ENCODE data around the gene MYH7. TPM values are rescaled to one million over a fixed set of nuclear protein-coding genes. Genes with fewer than 3 reads are reported as not detected.
A peak's percentile ranks its signal among the peaks of the same experiment; 100 is the strongest.

MYH7 gene
- total RNA-seq, 1 donor from 2014 or later, result 14,853 TPM

DNA sequence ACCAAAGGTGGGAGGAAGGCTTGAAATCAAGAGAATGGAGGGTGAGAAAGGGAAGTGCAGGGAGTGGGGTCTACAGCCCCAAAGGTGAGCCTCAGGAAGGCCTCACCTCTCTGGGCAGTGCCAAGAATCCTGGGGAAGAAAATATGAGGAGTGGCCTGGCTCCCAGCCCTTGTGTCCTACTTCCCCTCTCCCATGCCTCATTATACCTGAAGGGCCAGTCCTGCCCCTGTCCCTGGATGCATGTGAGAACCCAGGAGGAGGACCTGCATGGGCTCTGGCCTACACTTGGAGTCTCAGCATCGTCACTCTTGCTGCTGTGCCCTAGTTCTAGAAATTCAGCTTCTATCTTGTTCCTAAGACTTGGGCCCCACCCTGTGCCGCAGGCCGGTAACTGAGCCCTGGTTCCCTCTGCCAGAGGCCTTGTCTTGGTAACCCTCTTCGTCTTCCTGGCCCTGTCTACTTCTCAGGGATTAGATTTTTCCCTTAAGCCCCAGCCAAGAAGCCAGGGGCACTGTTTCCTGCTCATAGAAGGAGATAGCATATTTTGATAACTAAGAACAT lies 10.9 kb upstream of the MYH7 start:
- peaks cover 4% of the 10 kb centered on the region for H3K27me3 ChIP-seq (ENCODE audit: low read depth)
- H3K4me3 ChIP-seq, result peak overlapping the region; percentile 32
- H3K27ac ChIP-seq (replicated peaks), result no peak overlapping the region
- TF ChIP-seq, protein P1, sequence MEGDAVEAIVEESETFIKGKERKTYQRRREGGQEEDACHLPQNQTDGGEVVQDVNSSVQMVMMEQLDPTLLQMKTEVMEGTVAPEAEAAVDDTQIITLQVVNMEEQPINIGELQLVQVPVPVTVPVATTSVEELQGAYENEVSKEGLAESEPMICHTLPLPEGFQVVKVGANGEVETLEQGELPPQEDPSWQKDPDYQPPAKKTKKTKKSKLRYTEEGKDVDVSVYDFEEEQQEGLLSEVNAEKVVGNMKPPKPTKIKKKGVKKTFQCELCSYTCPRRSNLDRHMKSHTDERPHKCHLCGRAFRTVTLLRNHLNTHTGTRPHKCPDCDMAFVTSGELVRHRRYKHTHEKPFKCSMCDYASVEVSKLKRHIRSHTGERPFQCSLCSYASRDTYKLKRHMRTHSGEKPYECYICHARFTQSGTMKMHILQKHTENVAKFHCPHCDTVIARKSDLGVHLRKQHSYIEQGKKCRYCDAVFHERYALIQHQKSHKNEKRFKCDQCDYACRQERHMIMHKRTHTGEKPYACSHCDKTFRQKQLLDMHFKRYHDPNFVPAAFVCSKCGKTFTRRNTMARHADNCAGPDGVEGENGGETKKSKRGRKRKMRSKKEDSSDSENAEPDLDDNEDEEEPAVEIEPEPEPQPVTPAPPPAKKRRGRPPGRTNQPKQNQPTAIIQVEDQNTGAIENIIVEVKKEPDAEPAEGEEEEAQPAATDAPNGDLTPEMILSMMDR (IDR thresholded peaks at IDR 0.05; ENCODE audit: borderline replicate concordance), result peak; percentile 55
- H3K36me3 ChIP-seq, result no peaks in the 10 kb centered on the region
- no peak for DNase-seq
- intact Hi-C loops (cut with micrococcal nuclease), result no loop called here
- H3K4me1 ChIP-seq, result peaks cover 43% of the 10 kb centered on the region
- no peaks in the 10 kb centered on the region for H3K9me3 ChIP-seq (replicated peaks)

DNA sequence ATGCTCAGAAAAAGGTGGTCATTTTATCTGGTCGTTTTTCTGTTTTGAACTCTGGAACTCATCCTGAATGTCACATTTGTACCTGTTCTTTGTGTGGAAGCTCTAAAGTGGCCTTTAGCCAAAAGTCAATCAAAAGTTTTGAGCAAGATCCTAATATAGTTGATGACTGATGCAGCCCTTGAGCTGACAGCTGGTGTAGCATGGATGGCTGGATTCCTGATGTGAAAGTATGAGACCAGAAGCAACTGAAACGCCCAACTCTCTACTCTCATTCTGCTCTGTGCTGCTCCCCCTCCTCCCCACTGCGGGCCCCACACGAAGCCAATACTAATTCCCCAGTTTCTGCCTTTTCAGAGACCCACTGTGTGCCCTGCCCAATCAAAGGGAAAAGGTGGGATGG lies 10.3 kb upstream of the MYH7 start:
- H3K4me3 ChIP-seq, result peak overlapping the region; percentile 32
- intact Hi-C loops (cut with micrococcal nuclease), result no loop called here
- H3K9me3 ChIP-seq (replicated peaks), result no peaks in the 10 kb centered on the region
- no peak for DNase-seq
- peaks cover 49% of the 10 kb centered on the region for H3K4me1 ChIP-seq
- TF ChIP-seq, protein P1 (IDR thresholded peaks at IDR 0.05; ENCODE audit: borderline replicate concordance), result no peak
- peaks cover 4% of the 10 kb centered on the region for H3K27me3 ChIP-seq (ENCODE audit: low read depth)
- H3K36me3 ChIP-seq, result no peaks in the 10 kb centered on the region
- no peak overlapping the region for H3K27ac ChIP-seq (replicated peaks)

DNA sequence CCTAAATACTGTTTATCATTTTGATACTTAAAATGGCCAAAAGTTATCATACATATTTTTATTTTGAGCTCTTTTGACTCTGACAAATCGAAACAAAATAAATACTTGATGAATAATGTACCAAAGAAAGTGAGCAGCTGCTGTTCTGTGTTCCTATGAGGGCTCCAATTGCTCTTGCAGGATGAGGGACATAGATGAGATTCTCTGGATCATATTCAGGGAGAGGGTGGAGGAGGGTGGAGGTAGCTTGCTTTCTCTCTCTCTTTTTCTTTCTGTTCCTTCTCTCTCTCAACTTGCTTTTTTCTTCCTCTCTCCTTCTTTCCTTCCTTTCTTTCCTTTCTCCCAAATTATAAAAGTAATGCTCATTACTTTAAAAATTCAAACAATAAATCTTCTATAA lies 8.9 kb upstream of the MYH7 start:
- Histone ChIP-seq H3K36me3 (no peaks in the 10 kb centered on the region), H3K27me3 (ENCODE audit: low read depth) (peaks cover 2% of the 10 kb centered on the region), H3K4me3 (peak overlapping the region; percentile 58), H3K4me1 (peaks cover 52% of the 10 kb centered on the region), H3K27ac (replicated peaks) (no peak overlapping the region), H3K9me3 (replicated peaks) (no peaks in the 10 kb centered on the region)
- TF ChIP-seq, protein P1 (IDR thresholded peaks at IDR 0.05; ENCODE audit: borderline replicate concordance), result no peak
- intact Hi-C loops (cut with micrococcal nuclease), result no loop called here
- DNase-seq, result no peak

DNA sequence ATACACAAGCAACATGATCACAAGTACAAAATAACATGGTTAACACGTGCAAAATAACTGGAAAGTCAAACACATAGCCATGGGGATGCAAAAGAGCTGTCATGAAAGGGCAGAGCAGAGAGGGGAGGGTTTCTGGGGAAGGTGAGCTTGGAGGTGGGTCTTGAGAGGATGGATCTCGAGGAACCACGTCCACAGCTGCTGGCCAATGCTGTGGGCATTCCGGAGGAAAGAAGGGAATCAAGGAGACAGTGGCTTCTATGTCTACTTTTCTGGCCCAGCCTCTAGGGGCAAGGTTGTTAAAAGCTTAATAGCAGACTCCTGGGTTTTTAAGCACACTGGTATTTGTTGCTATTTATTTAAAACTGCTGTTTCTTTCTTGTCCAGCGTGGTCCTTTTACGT lies 8.4 kb upstream of the MYH7 start:
- TF ChIP-seq, protein P1 (IDR thresholded peaks at IDR 0.05; ENCODE audit: borderline replicate concordance), result no peak
- DNase-seq, result no peak
- intact Hi-C loops (cut with micrococcal nuclease), result no loop called here
- Histone ChIP-seq H3K36me3 (no peaks in the 10 kb centered on the region), H3K27me3 (ENCODE audit: low read depth) (no peaks in the 10 kb centered on the region), H3K9me3 (replicated peaks) (no peaks in the 10 kb centered on the region), H3K4me1 (peaks cover 53% of the 10 kb centered on the region), H3K27ac (replicated peaks) (no peak overlapping the region), H3K4me3 (peak overlapping the region; percentile 58)

DNA sequence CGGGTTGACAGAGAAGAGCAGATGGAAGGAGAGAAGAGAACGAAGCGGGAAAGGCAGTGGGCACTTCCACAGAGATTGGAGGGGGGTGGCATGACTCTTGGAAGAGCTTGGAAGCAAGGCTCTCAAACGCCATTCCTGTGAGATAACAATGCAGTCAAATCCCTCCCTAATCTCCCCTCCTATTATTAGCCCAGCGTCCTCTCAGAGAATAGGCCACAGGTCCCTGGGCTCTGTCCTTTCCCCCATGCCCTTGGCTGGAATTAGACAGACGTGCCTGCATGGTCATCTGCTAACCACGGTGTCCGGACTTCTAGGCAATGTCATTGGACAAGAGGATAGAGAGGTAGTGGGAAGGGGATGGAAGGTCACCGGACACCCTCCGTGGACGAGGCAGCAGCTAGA lies 8.0 kb upstream of the MYH7 start:
- H3K27ac ChIP-seq (replicated peaks), result no peak overlapping the region
- TF ChIP-seq, protein P1 (IDR thresholded peaks at IDR 0.05; ENCODE audit: borderline replicate concordance), result no peak
- peak overlapping the region; percentile 58 for H3K4me3 ChIP-seq
- intact Hi-C loops (cut with micrococcal nuclease), result no loop called here
- no peaks in the 10 kb centered on the region for H3K27me3 ChIP-seq (ENCODE audit: low read depth)
- H3K9me3 ChIP-seq (replicated peaks), result no peaks in the 10 kb centered on the region
- DNase-seq, result peak; percentile 51
- peaks cover 53% of the 10 kb centered on the region for H3K4me1 ChIP-seq
- no peaks in the 10 kb centered on the region for H3K36me3 ChIP-seq
